Chondrocyte (in vitro differentiated cells): ENCODE data around the gene FEZF1. TPM values are rescaled to one million over a fixed set of nuclear protein-coding genes. Genes with fewer than 3 reads are reported as not detected.

Experiments used
- DNase-seq: peaks from one replicate; pipeline ENCODE4 v3.0.0; 2021; ENCODE audit warnings: mixed read lengths, low spot score
- H3K27ac Mint-ChIP-seq: one replicate; pipeline ENCODE4 v1.8.0; 2021; ENCODE audit warnings: mild to moderate bottlenecking, moderate library complexity, mixed read lengths; ENCODE audit not compliant: unreplicated experiment
- H3K27me3 Mint-ChIP-seq: 2 replicates; pipeline ENCODE4 v1.8.0; 2021; ENCODE audit warnings: low read depth, mixed read lengths
- H3K36me3 Mint-ChIP-seq: 2 replicates; pipeline ENCODE4 v1.8.0; 2021; ENCODE audit warnings: low read depth, mixed read lengths
- H3K4me1 Mint-ChIP-seq: 2 replicates; pipeline ENCODE4 v1.8.0; 2021; ENCODE audit warnings: low read depth, mild to moderate bottlenecking, mixed read lengths
- H3K4me3 Mint-ChIP-seq: one replicate; pipeline ENCODE4 v1.8.0; 2021; ENCODE audit warnings: mild to moderate bottlenecking, moderate library complexity, mixed read lengths; ENCODE audit not compliant: unreplicated experiment
- H3K9me3 Mint-ChIP-seq: 2 replicates; pipeline ENCODE4 v1.8.0; 2021; ENCODE audit warnings: low read depth, mixed read lengths
- total RNA-seq: library from RNA; stranded (reverse); gene quantifications from 3 replicates; pipeline ENCODE4 v1.2.1, GENCODE V29; 2021
- TF ChIP-seq, protein P1 (sequence below): fragments of 200-600 bp; sonication (generic); IDR thresholded peaks from 2 replicates; pipeline ENCODE4 v1.5.0; 2021; ENCODE audit warnings: antibody characterized with exemption, mild to moderate bottlenecking, moderate library complexity

The FEZF1 gene
- total RNA-seq, 1 donor from 2014 or later: not detected

DNA sequence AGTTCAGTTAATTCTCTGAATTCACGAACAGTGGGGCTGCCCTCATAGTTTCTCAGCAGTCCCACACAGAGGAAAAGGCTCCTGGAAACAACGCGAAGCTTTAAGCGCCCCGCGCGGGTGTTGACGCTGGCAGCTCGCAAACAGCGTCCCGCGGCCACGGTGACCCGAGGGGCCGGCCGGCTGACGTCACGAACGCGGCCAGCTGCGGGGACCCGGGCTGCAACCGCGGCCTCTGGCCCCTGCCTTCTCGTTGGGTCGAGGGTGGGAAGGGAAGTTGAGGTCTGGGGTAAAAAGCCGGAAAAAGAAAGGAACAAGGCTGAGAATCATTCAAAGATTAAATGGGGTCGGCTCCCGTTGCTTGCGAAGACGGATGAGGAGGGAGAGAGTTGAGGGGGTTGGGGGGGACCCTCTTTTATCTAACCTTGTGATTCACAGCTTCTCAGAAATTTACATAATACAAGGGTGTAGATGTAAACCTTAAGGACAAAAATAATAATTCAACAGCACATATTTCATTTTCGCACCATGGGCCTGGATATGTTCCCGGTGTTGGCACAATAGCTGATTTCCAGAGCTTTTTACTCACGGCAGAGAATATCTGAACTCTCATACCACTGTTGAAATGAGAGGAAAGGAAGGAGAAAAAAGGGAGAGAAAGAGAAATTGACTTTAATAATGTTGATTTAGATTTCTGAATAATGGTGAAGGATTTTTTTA, 7.3 kb upstream of the FEZF1 start:
- no peak overlapping the region for H3K27ac Mint-ChIP-seq
- peaks cover 8% of the 10 kb centered on the region for H3K36me3 Mint-ChIP-seq
- H3K4me3 Mint-ChIP-seq: no peak overlapping the region
- no peak for DNase-seq
- peaks cover 15% of the 10 kb centered on the region for H3K4me1 Mint-ChIP-seq
- no peaks in the 10 kb centered on the region for H3K9me3 Mint-ChIP-seq
- H3K27me3 Mint-ChIP-seq: peaks cover 85% of the 10 kb centered on the region
- TF ChIP-seq, protein P1, sequence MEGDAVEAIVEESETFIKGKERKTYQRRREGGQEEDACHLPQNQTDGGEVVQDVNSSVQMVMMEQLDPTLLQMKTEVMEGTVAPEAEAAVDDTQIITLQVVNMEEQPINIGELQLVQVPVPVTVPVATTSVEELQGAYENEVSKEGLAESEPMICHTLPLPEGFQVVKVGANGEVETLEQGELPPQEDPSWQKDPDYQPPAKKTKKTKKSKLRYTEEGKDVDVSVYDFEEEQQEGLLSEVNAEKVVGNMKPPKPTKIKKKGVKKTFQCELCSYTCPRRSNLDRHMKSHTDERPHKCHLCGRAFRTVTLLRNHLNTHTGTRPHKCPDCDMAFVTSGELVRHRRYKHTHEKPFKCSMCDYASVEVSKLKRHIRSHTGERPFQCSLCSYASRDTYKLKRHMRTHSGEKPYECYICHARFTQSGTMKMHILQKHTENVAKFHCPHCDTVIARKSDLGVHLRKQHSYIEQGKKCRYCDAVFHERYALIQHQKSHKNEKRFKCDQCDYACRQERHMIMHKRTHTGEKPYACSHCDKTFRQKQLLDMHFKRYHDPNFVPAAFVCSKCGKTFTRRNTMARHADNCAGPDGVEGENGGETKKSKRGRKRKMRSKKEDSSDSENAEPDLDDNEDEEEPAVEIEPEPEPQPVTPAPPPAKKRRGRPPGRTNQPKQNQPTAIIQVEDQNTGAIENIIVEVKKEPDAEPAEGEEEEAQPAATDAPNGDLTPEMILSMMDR: no peak

DNA sequence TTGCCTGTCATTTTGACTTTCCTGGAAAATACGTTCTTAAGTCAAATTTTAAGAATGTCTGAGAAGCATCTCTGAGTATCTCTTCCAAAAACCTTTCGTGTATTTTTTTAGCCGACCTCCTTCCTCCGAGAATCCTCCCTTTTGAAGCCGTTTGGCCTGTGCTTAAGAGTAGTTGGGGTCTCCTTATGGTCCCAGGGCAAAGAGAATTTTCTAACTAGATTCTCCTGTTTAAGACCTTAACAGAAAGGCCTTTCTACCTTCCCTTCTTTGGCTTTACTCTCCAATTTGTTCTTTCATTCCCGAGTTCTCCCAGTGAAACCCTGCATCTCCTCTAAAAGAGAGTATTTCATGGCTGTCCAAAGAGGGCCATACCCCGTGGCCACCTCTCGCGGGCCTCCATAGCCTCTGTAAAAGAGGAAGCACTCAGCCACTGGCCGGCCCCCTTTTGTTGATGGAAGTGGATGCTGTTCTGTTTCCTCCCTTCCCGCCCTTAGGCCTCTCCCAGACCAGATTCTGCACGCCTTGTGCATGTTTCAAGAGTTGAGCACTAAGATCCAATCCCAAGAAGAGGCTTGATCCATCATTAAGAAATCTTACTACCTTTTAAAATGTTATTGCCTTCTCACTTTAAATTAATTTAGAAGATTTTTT, 6.6 kb upstream of the FEZF1 start:
- H3K27me3 Mint-ChIP-seq: peaks cover 86% of the 10 kb centered on the region
- no peak for DNase-seq
- TF ChIP-seq, protein P1: no peak
- H3K4me3 Mint-ChIP-seq: peak overlapping the region; percentile 31
- peaks cover 8% of the 10 kb centered on the region for H3K36me3 Mint-ChIP-seq
- no peak overlapping the region for H3K27ac Mint-ChIP-seq
- H3K9me3 Mint-ChIP-seq: no peaks in the 10 kb centered on the region
- H3K4me1 Mint-ChIP-seq: peaks cover 19% of the 10 kb centered on the region

DNA sequence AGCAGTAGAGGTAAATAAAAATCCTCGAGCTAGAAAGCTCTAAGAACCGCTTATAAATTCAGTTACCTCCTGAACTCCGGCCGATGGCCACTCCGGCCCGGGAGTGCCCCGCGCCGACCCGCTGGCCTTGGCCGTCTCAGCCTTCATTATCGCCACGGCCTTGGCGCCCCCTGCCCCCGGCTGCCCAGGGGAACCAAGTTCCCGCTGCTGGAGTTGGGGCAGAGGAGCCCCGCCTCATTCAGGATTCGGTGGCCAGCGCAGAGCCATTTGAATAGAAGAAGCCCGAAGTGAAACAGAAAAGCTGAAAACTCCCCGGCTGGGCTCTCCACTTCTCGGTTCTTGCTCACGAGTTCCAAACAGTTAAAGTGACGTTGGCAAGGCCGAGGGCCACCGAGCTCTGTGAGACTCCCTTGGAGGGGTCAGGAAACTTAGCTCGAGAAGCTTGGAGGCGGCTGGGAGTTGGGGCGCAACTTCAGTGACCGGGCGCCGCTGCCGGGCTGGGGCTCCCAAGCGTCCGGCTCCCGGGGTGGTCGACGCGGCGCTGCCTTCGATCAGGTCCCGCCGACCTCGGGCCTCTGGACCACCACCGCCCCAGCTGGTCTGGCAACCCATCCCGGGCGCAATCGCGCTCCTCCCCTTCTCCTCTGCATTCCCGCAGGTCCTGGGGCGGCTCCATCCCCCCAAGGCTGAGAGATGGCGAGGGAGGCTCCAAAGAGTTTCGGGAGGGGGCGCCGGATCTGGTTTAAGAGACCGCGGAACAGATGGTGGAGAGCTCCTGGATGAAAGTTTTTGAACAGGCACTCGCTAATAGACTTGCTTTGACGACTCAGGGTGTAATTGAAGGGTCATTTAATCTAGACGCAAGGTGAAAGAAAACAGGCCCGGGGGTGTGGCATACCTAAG, 5.8 kb upstream of the FEZF1 start:
- Mint-ChIP-seq H3K4me3 (peak overlapping the region; percentile 49), H3K4me1 (peaks cover 27% of the 10 kb centered on the region), H3K36me3 (peaks cover 3% of the 10 kb centered on the region), H3K9me3 (no peaks in the 10 kb centered on the region), H3K27me3 (peaks cover 86% of the 10 kb centered on the region), H3K27ac (no peak overlapping the region)
- TF ChIP-seq, protein P1: no peak
- peak; percentile 79 for DNase-seq

DNA sequence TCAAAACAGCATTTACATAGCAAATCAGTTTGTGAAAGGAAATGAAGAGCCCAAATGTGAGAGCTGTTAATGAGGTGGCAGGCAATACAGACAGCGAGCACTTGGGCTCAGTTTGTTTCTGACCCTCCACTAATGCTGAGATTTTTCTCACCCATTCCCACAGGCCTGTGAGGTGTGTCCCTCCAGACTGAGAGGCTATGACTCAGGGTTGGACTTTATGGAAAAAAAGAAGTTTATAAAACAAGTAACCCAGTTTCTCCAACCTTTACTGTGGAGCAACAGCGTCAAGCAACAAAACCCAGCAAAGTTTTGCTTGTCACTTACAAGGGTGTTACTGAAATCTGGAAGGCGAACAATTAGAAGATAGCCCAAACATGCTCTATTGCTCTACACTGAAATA, 4.9 kb upstream of the FEZF1 start:
- DNase-seq: no peak
- Mint-ChIP-seq H3K27me3 (peaks cover 84% of the 10 kb centered on the region), H3K4me1 (peaks cover 34% of the 10 kb centered on the region), H3K36me3 (no peaks in the 10 kb centered on the region), H3K9me3 (no peaks in the 10 kb centered on the region), H3K27ac (no peak overlapping the region), H3K4me3 (no peak overlapping the region)
- TF ChIP-seq, protein P1: no peak

- Mint-ChIP-seq H3K36me3 (no peaks in the 10 kb centered on the region), H3K4me1 (peaks cover 35% of the 10 kb centered on the region), H3K27me3 (peaks cover 87% of the 10 kb centered on the region), H3K27ac (no peak overlapping the region), H3K4me3 (no peak overlapping the region), H3K9me3 (no peaks in the 10 kb centered on the region)
- TF ChIP-seq, protein P1: no peak
- DNase-seq: peak; percentile 55
Measured at GRCh38 chr7:122307228-122307621, 2.7 kb upstream of the FEZF1 start.
